Lung (tissue), 16 donors: Measurements from ENCODE around the gene TRMT10C. TPM values are rescaled to one million over a fixed set of nuclear protein-coding genes. Genes with fewer than 3 reads are reported as not detected.
A peak's percentile ranks its signal among the peaks of the same experiment; 100 is the strongest.

Source experiments
- ATAC-seq: fragments of 200-7000 bp; cut with Tn5 transposase; one replicate; pipeline ENCODE4 v1.9.1; 2020; ENCODE audit warnings: moderate number of reproducible peaks; ENCODE audit not compliant: insufficient read depth, low FRiP score
- DNase-seq, 3 donors: peaks; one replicate each; pipeline ENCODE4 v3.0.0-alpha.2; 2013 to 2017
- H3K27ac ChIP-seq, 2 donors: one replicate each; pipeline ENCODE4 v1.5.1; 2013; ENCODE audit warnings: mild to moderate bottlenecking in 2 of 2, moderate library complexity in 2 of 2, control low read depth in 1 of 2, inconsistent platforms in 1 of 2, low read depth in 1 of 2, low read length in 1 of 2
- H3K27me3 ChIP-seq, 3 donors: one replicate each; pipeline ENCODE4 v1.5.1; 2013; ENCODE audit warnings: low read length in 2 of 3; ENCODE audit not compliant: control insufficient read depth in 3 of 3, insufficient read depth in 3 of 3
- H3K36me3 ChIP-seq, 4 donors: one replicate each; pipeline ENCODE4 v1.5.1; 2013; ENCODE audit warnings: low read length in 4 of 4, mild to moderate bottlenecking in 1 of 4, moderate library complexity in 1 of 4; ENCODE audit not compliant: control insufficient read depth in 4 of 4, insufficient read depth in 4 of 4
- H3K4me1 ChIP-seq, 5 donors: one replicate each; pipeline ENCODE4 v1.5.1; 2013; ENCODE audit warnings: low read length in 5 of 5, mild to moderate bottlenecking in 2 of 5, moderate library complexity in 1 of 5; ENCODE audit not compliant: control insufficient read depth in 5 of 5, insufficient read depth in 5 of 5
- H3K4me3 ChIP-seq: one replicate; pipeline ENCODE4 v1.5.1; 2013; ENCODE audit warnings: mild to moderate bottlenecking, control low read depth, moderate library complexity
- H3K9ac ChIP-seq, 2 donors: one replicate each; pipeline ENCODE4 v1.5.1; 2013; ENCODE audit warnings: low read length in 2 of 2, control low read depth in 1 of 2; ENCODE audit not compliant: insufficient read depth in 1 of 2
- H3K9me3 ChIP-seq, 4 donors: one replicate each; pipeline ENCODE4 v1.5.1; 2013; ENCODE audit warnings: low read length in 3 of 4, mild to moderate bottlenecking in 1 of 4, moderate library complexity in 1 of 4; ENCODE audit not compliant: control insufficient read depth in 4 of 4, insufficient read depth in 3 of 4
- CTCF ChIP-seq: IDR thresholded peaks from 2 replicates; pipeline ENCODE4 v1.5.1; 2012; ENCODE audit warnings: mild to moderate bottlenecking; ENCODE audit errors: control extremely low read depth, extremely low read depth
- WGBS, 2 donors: extraction: QIAGEN DNeasy Blood & Tissue Kit; methylation state at CpG; one replicate each; pipeline ENCODE4 v1.1.7; 2013; 5-methylcytosine and 5-hydroxymethylcytosine counted together
- long read RNA-seq, 5 donors: transcript quantifications; one replicate each; lab custom pipeline, GENCODE V29; 2026
- polyA plus RNA-seq, 2 donors: library from polyadenylated mRNA; stranded (reverse); fragments of 200-250 nt; gene quantifications; one replicate each; pipeline ENCODE4 v1.2.1, GENCODE V29; 2013
- total RNA-seq, 2 donors: library from RNA; depleted of rRNA in 1 of 2; stranded (reverse); fragments of >200 nt in 1 of 2; gene quantifications; one replicate each; pipeline ENCODE4 v1.2.1, GENCODE V29; 2014 to 2021
- donor health status: control.
- donor health status: control.
- donor health status: Bipolar disorder and iron deficiency.
- donor health status: healthy.
- donor health status: DM: yes; HTN: yes; CAD: no.

TRMT10C gene
- total RNA-seq (10 to 100 TPM; 13.9 to 16.1 TPM), polyA plus RNA-seq (10 to 100 TPM; 15.1 to 17.0 TPM)
- long read RNA-seq, donor 1, transcript TRMT10C-201 (2 exons, 1,819 nt): major isoform, 20 of 26 reads
- long read RNA-seq, donor 1, partial matches to known transcripts: 6 of 26 reads
- long read RNA-seq, donor 1, other reads (novel, unspliced or antisense): 0 of 26 reads
- long read RNA-seq, donor 2, transcript TRMT10C-201 (2 exons, 1,819 nt): major isoform, 12 of 12 reads
- long read RNA-seq, donor 2, partial matches to known transcripts: 0 of 12 reads
- long read RNA-seq, donor 2, other reads (novel, unspliced or antisense): 0 of 12 reads
- long read RNA-seq, donor 3, transcript TRMT10C-201 (2 exons, 1,819 nt): major isoform, 12 of 12 reads
- long read RNA-seq, donor 3, partial matches to known transcripts: 0 of 12 reads
- long read RNA-seq, donor 3, other reads (novel, unspliced or antisense): 0 of 12 reads
- long read RNA-seq, donor 4, transcript TRMT10C-201 (2 exons, 1,819 nt): major isoform, 14 of 14 reads
- long read RNA-seq, donor 4, partial matches to known transcripts: 0 of 14 reads
- long read RNA-seq, donor 4, other reads (novel, unspliced or antisense): 0 of 14 reads
- long read RNA-seq, donor 5, transcript TRMT10C-201 (2 exons, 1,819 nt): major isoform, 26 of 26 reads
- long read RNA-seq, donor 5, partial matches to known transcripts: 0 of 26 reads
- long read RNA-seq, donor 5, other reads (novel, unspliced or antisense): 0 of 26 reads

- Histone ChIP-seq H3K4me3 (peak within 1 kb of the TSS; percentile 89), H3K36me3 (peaks cover 0 to 20% (median 11%) of the 10 kb centered on the region in 4 donors), H3K4me1 (peaks cover 0 to 12% (median 5%) of the 10 kb centered on the region in 5 donors), H3K9ac (peak within 1 kb of the TSS; percentile 90 to 99), H3K9me3 (no peaks in the 10 kb centered on the region), H3K27me3 (peaks cover 0 to 4% (median 0%) of the 10 kb centered on the region in 3 donors), H3K27ac (peak within 1 kb of the TSS; percentile 91 to 92)
- 0% methylated on average over 35 of the region's 35 CpGs for WGBS, 2 donors
- TF ChIP-seq CTCF: no peak
- ATAC-seq: peak; percentile 98
- peak; percentile 95 to 97 (median 96) for DNase-seq
These were observed at the start of gene TRMT10C for GRCh38 chr3:101561630-101562328. TSS of gene TRMT10C (plus strand) at chr3:101561868. CDS start at chr3:101564782, 2,914 bp downstream.

- H3K4me1 ChIP-seq: peaks cover 0 to 11% (median 0%) of the 10 kb centered on the region in 5 donors
- H3K9ac ChIP-seq: peak overlapping the region; percentile 69 to 99
- H3K4me3 ChIP-seq: peak overlapping the region; percentile 72
- WGBS, 2 donors: 0% methylated on average over 9 of the region's 9 CpGs
- peaks cover 0 to under 1% (median 0%) of the 10 kb centered on the region in 3 donors for H3K27me3 ChIP-seq
- H3K9me3 ChIP-seq: no peaks in the 10 kb centered on the region
- no peak for DNase-seq
- no peak for ATAC-seq
- peaks cover 0 to 5% (median 1%) of the 10 kb centered on the region in 4 donors for H3K36me3 ChIP-seq
- TF ChIP-seq CTCF: no peak
- peak overlapping the region; percentile 88 to 94 for H3K27ac ChIP-seq
These were observed 49.3 kb upstream of the TRMT10C start for GRCh38 chr3:101512396-101512645.

GRCh38 chr3:101512646-101513418 is 48.8 kb upstream of the TRMT10C start, which contains the start of gene SENP7:
TSS of gene SENP7 (minus strand) at chr3:101513212. CDS start at chr3:101513130, 82 bp downstream.
- Histone ChIP-seq H3K27ac (peak within 1 kb of the TSS; percentile 88 to 94), H3K9ac (peak within 1 kb of the TSS; percentile 69 to 99), H3K9me3 (no peaks in the 10 kb centered on the region), H3K27me3 (peaks cover 0 to 2% (median 0%) of the 10 kb centered on the region in 3 donors), H3K4me1 (peaks cover 0 to 11% (median 0%) of the 10 kb centered on the region in 5 donors), H3K4me3 (peak within 1 kb of the TSS; percentile 72), H3K36me3 (peaks cover 0 to 5% (median 1%) of the 10 kb centered on the region in 4 donors)
- DNase-seq (peak; percentile 89 to 95 (median 95)), ATAC-seq (peak; percentile 87)
- TF ChIP-seq CTCF: no peak
- WGBS, 2 donors: 0% methylated on average over 49 to 54 of the region's 54 CpGs
